Activated T-helper 1 cell treated with anti-CD3 and anti-CD28 coated beads, Interleukin-12 subunit alpha, Interleukin-12 subunit beta, Interleukin-2, Interleukin-4 antibody, amounts not matched to agents 30 ng/mL and 10 ng/mL and 1 ng/mL, durations not matched to agents 14 hours and 24 hours and 36 hours (primary cell): Measurements from ENCODE around the gene ANKLE1. TPM values are rescaled to one million over a fixed set of nuclear protein-coding genes. Genes with fewer than 3 reads are reported as not detected.
"Not testable (repeated sequence)": the region's sequence is repeated elsewhere in the genome, so short reads cannot be mapped to it uniquely, and the experiment has no call there.

Experiments used
- DNase-seq: peaks from one replicate; pipeline ENCODE4 v3.0.0; 2021; ENCODE audit warnings: low spot score
- H3K27ac Mint-ChIP-seq: one replicate; pipeline ENCODE4 v1.8.0; 2021; ENCODE audit warnings: mild to moderate bottlenecking, mixed read lengths
- H3K27me3 Mint-ChIP-seq: one replicate; pipeline ENCODE4 v1.8.0; 2022; ENCODE audit warnings: mild to moderate bottlenecking, moderate library complexity, mixed read lengths; ENCODE audit not compliant: insufficient read depth
- H3K36me3 Mint-ChIP-seq: one replicate; pipeline ENCODE4 v1.8.0; 2021; ENCODE audit warnings: low read depth, mixed read lengths
- H3K4me1 Mint-ChIP-seq: one replicate; pipeline ENCODE4 v1.8.0; 2021; ENCODE audit warnings: low read depth, mixed read lengths
- H3K4me3 Mint-ChIP-seq: one replicate; pipeline ENCODE4 v1.8.0; 2021; ENCODE audit warnings: mild to moderate bottlenecking, moderate library complexity, mixed read lengths
- H3K9me3 Mint-ChIP-seq: one replicate; pipeline ENCODE4 v1.8.0; 2021; ENCODE audit warnings: mixed read lengths
- intact Hi-C: fragments of 100-400 bp; cut with micrococcal nuclease; formaldehyde crosslinking; loops from one replicate; pipeline ENCODE4 v1.15.1; 2024
- total RNA-seq: library from RNA; stranded (reverse); gene quantifications from 2 replicates; pipeline ENCODE4 v1.2.3, GENCODE V29; 2022

Gene ANKLE1
- total RNA-seq, 1 donor from 2014 or later = 13.4 TPM

DNA sequence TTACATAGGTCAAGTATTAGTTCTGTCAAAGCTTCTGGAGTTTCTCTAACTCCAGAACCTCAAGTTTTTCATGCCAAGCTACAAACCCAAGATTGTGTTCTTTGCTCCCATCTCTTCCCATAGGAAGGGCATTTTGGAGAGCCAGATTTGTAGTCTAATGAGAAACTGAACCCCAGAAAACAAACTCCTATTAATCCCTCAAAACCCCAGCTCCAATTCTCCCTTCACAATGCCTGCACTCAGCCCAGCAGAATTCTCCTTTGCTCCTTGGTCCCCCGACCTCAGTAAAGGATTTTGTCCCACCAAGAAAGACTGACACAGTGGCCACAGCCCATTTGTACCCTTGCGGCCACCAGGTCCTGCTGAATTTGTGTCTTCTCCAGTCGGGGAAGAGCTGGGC is 25.6 kb upstream of the ANKLE1 start:
- no peak for DNase-seq

DNA sequence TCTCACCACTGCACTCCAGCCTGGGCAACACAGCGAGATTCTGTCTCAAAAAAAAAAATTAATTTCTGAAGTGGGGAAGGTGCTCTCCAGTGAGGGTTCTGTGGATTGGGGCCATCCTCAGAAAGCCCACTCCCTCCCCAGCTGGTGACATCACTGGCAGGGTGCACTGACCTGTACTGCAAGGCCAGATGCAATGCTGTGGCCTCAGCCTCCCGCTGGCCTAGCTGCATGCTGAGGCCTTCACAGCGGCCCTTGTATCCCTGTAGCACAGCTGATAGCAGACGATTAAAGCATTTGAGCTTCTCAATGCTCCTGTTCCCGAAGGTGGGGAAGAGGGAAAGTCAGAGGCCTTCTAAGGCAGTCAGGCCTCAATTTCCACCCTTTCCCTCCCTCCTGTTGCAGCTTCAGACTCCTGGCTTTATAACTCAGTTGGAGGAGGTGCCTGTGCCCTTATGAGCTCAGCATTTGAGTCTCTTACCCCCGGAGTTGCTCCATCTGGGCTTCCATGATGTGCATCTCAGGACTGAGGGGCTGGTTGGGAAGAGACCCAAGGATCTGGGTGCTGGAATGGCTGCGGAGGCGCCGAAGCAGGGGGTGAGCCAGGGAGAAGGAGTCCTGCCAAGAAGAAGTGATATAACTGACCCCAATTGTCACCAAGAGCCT is 22.5 kb upstream of the ANKLE1 start:
- no peaks in the 10 kb centered on the region for H3K27me3 Mint-ChIP-seq
- DNase-seq = no peak
- H3K27ac Mint-ChIP-seq = no peak overlapping the region
- no peaks in the 10 kb centered on the region for H3K9me3 Mint-ChIP-seq
- H3K4me3 Mint-ChIP-seq = no peak overlapping the region
- H3K4me1 Mint-ChIP-seq = peaks cover 7% of the 10 kb centered on the region
- intact Hi-C loops = no loop called here
- no peaks in the 10 kb centered on the region for H3K36me3 Mint-ChIP-seq

More for the DNA sequence above, 25.6 kb upstream of the ANKLE1 start:
- H3K4me3 Mint-ChIP-seq = no peak overlapping the region
- H3K9me3 Mint-ChIP-seq = no peaks in the 10 kb centered on the region
- H3K27me3 Mint-ChIP-seq = no peaks in the 10 kb centered on the region
- intact Hi-C loops = no loop called here
- H3K36me3 Mint-ChIP-seq = no peaks in the 10 kb centered on the region
- no peak overlapping the region for H3K27ac Mint-ChIP-seq
- H3K4me1 Mint-ChIP-seq = peaks cover 7% of the 10 kb centered on the region

DNA sequence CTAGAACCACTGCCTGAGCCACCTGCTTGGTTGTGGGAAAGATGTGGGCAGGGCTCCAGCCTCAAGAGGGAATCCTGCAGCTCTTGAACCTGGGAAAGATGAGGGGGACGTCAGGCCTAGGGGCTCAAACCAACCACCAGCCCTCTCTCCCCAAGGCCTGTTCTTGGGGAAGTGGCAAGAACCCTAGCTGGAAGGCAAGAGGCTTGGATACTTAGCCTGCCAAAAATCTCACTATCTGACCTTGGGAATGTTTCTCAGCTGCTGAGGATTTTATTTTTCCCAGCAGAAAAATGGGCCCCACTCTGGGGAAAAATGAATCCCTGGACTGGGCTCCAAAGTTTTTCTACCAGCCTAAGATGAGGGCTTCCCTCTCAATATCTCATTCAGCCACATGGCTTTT is 21.8 kb upstream of the ANKLE1 start:
- no peaks in the 10 kb centered on the region for H3K9me3 Mint-ChIP-seq
- no peak overlapping the region for H3K27ac Mint-ChIP-seq
- no peak for DNase-seq
- intact Hi-C loops = loop anchor here (1.0 kb wide), 2 partner anchors 22 to 193 kb away; no protein-coding TSS in a partner anchor
- H3K27me3 Mint-ChIP-seq = no peaks in the 10 kb centered on the region
- H3K36me3 Mint-ChIP-seq = no peaks in the 10 kb centered on the region
- H3K4me3 Mint-ChIP-seq = no peak overlapping the region
- peaks cover 11% of the 10 kb centered on the region for H3K4me1 Mint-ChIP-seq

DNA sequence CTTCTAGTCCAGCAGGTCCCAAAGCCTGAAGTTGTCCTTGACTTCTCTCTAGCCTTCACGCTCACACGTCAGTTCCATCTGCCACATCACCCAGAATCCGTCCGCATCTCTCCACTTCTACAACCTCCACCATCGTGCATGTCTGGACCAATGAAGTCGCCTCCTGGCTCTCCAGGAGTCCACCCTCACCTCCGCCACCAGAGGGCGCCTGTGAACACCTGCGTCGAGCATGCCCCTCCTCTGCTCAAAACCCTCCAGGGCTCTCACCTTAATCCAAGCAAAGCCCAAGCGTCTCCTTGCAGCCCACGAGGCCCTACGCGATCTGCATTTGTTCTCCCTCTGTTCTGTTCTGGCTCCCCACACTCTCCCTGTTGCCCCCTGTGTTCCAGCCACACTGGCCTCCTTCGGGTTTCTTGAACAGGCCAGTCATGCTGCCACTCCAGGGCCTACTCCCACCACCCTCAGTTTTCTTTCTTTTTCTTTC is 20.8 kb upstream of the ANKLE1 start:
- H3K27ac Mint-ChIP-seq = no peak overlapping the region

DNA sequence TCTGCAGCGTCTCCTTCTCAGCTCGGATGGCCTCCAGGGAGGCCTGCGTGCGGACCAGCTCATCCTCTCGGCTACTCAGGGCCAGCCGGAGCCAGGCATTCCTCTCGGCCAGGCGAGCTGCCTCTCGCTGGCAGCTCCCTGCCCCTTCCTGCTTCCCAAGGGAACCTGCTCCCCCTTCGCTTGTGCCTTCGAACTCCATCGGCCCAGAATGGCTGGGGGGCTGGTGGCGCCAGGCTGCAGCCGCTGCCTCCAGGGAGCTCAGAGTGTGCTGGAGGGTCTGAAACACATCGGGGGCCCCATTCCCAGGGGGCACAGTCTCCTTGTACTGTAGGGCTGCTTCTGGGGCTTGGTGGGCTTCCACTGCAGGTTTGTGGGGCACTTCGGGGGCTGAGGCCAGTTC is 19.1 kb upstream of the ANKLE1 start:
- Mint-ChIP-seq H3K4me1 (peaks cover 18% of the 10 kb centered on the region), H3K4me3 (no peak overlapping the region), H3K27me3 (no peaks in the 10 kb centered on the region), H3K27ac (no peak overlapping the region), H3K9me3 (no peaks in the 10 kb centered on the region), H3K36me3 (no peaks in the 10 kb centered on the region)
- intact Hi-C loops = no loop called here
- DNase-seq = no peak

More for the DNA sequence above, 20.8 kb upstream of the ANKLE1 start:
- peak; percentile 80 for DNase-seq
- H3K36me3 Mint-ChIP-seq = no peaks in the 10 kb centered on the region
- intact Hi-C loops = loop anchor here (1.0 kb wide), 2 partner anchors 21 to 194 kb away; no protein-coding TSS in a partner anchor
- no peaks in the 10 kb centered on the region for H3K9me3 Mint-ChIP-seq
- H3K4me1 Mint-ChIP-seq = peaks cover 12% of the 10 kb centered on the region
- no peaks in the 10 kb centered on the region for H3K27me3 Mint-ChIP-seq
- H3K4me3 Mint-ChIP-seq = no peak overlapping the region

DNA sequence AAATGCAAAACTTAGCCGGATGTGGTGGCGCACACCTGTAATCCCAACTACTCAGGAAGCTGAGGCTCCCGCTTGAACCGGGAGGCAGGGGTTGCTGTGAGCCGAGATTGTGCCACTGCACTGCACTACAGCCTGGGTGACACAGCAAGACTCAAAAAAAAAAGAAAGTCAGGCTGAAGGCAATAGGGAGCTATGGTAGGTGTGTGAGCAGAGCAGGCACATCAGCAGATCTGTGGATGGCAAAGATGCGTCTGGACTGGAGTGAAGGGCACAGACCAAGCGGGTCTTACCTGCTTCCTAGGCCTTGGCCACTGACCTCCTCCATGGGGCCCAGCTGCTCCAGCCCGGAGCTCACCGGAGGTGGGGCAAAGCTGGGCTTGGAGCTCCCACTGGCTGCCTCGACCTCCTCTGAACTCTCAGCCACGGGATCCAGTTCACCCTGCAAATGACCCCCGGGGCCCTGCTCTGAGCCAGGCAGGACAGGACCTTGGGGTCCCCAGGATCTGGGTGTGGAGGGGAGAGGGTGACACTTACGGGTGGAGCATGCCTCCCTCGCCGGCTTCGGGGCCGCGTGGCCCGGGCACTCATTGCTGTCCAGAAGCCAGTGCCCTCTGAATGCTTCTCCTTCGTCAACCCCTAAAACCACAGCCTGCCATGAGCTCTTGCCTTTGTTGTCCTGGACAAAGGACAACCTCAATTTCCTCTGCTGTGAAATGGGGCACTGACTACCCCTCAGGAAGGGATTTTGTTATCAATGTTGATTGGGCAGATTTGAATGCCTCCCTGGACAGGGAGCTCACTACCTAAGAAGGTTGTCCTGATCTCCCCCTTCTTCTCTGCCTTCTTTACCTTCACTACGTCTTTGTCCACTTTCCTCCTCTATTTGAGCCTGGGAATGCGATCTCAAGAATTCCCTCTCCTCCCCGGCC is 17.7 kb upstream of the ANKLE1 start:
- Mint-ChIP-seq H3K4me3 (no peak overlapping the region), H3K4me1 (peaks cover 23% of the 10 kb centered on the region), H3K27ac (no peak overlapping the region), H3K9me3 (no peaks in the 10 kb centered on the region), H3K36me3 (no peaks in the 10 kb centered on the region), H3K27me3 (no peaks in the 10 kb centered on the region)
- intact Hi-C loops = no loop called here
- no peak for DNase-seq

DNA sequence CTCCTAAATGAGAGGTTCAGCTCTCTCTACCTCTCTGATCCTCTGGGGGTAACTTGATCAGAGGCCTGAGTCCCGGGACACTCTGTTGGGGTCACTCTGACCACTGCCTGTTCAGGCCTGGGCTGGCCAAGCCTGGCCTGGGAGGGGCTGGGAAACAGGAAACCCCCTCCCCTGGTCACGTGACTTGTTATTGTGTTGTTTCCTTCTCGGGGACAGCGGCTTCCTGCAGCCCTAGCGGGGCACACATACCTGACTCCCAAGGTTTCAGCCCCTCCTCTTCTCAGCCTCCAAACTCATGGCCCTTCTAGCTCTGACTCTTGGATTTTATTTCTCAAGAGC is 17.1 kb upstream of the ANKLE1 start, which contains the start of gene USHBP1:
Gene USHBP1 (minus strand): TSS at position 105 of the 339 bp plus-strand sequence. CDS start 446 bp downstream, outside the sequence.
- Mint-ChIP-seq H3K9me3 (no peaks in the 10 kb centered on the region), H3K4me3 (no peak within 1 kb of the TSS), H3K27ac (no peak within 1 kb of the TSS), H3K36me3 (no peaks in the 10 kb centered on the region), H3K27me3 (no peaks in the 10 kb centered on the region), H3K4me1 (peaks cover 23% of the 10 kb centered on the region)
- intact Hi-C loops = no loop called here
- DNase-seq = no peak

DNA sequence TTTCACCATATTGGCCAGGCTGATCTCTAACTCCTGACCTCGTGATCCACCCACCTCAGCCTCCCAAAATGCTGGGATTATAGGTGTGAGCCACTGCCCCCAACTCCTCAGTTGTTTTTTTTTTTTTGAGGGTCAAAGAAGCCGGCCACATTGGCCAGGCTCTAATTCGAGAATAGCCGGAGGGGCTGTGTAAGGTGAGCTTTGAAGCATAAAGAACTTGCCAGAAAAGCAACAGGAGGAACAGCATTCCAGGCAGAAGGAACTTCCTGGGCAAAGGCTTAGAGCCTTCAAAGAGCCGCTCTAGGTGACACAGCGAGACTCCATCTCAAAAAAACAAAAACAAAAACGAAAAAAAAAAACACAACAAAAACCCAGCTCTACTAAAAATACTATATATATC is 15.7 kb upstream of the ANKLE1 start:
- no peak overlapping the region for H3K4me3 Mint-ChIP-seq
- H3K27ac Mint-ChIP-seq = no peak overlapping the region
- H3K27me3 Mint-ChIP-seq = no peaks in the 10 kb centered on the region
- intact Hi-C loops = loop anchor here (2.0 kb wide), 1 partner anchor 31 kb away; no protein-coding TSS in a partner anchor
- H3K9me3 Mint-ChIP-seq = no peaks in the 10 kb centered on the region
- H3K4me1 Mint-ChIP-seq = peaks cover 17% of the 10 kb centered on the region
- DNase-seq = no peak
- H3K36me3 Mint-ChIP-seq = peaks cover 3% of the 10 kb centered on the region

DNA sequence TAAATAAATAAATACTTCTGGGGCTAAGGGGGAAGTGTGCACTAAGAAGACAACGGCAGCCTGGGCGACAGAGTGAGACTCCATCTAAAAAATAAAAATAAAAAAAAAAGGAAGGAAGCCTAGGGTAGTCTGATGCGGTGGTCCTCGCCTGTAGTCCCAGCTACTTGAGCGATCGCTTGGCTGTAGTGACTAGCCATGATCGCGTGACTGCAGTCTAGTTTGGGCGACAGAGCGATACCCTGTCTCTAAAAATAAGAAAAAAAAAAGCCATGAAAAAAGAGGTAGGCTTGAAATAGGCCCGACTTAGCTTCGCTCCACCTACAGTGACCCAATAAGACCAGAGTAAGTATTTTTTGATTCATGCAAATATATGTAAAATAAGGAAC is 15.1 kb upstream of the ANKLE1 start:
- H3K4me3 Mint-ChIP-seq = peak overlapping the region; percentile 89
- no peaks in the 10 kb centered on the region for H3K9me3 Mint-ChIP-seq
- H3K27ac Mint-ChIP-seq = peak overlapping the region; percentile 96
- H3K4me1 Mint-ChIP-seq = peaks cover 16% of the 10 kb centered on the region
- intact Hi-C loops = loop anchor here (2.0 kb wide), 1 partner anchor 32 kb away; no protein-coding TSS in a partner anchor
- no peaks in the 10 kb centered on the region for H3K27me3 Mint-ChIP-seq
- no peak for DNase-seq
- H3K36me3 Mint-ChIP-seq = peaks cover 3% of the 10 kb centered on the region

DNA sequence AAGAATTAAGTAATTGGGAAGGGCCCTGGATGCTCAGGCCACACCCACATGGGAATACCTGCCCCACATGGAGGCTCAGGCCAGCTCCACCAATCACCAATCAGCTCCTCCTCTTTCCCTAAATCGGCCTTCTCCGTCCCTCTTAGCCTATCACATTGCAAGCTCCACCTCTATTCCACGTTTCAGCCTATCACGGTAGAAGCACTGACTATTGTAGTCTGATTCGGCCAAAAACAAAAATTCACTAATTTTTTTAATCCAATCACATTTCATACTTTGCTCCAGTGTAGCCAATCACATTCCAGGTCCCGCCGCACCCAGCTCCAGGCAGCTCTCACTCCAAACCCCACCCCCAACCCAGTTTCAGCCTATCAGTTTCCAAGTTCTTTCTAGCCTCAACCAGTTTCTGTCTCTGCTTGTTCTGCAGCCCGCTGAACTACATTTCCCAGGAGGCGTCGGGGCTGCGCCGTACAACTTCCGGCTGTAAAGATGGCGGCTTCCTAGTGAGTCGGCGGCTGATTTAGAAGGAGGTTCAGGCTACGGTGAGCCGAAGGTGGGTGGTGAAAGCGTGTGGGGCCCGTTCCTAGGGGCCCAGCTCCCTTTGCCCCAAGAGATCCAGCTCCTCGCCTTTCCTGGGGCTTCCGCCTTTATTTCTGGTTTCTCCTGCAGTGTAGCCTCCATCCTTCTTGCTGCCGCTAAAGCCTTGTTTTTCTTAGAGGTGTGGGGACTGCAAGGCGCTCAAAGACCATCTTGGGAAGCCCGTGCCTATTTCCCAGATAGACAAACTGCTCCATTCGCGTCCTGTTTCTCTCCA is 14.5 kb upstream of the ANKLE1 start, which contains the start of gene BABAM1:
Gene BABAM1 (plus strand): TSS at position 469 of the 814 bp plus-strand sequence. CDS start 1,364 bp downstream, outside the sequence.
- intact Hi-C loops = loop anchor here (1.0 to 2.0 kb wide), 13 partner anchors 12 to 695 kb away; partner anchors contain the start of genes ANO8, DDA1, HAUS8 and MRPL34
- H3K36me3 Mint-ChIP-seq = peaks cover 3% of the 10 kb centered on the region

DNA sequence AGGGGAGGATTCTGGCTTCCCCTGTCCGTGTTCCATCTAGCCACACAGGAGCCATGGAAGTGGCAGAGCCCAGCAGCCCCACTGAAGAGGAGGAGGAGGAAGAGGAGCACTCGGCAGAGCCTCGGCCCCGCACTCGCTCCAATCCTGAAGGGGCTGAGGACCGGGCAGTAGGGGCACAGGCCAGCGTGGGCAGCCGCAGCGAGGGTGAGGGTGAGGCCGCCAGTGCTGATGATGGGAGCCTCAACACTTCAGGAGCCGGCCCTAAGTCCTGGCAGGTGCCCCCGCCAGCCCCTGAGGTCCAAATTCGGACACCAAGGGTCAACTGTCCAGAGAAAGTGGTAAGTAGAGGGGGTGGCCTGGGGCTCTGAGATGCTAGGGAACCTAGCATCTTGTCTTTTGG is 12.9 kb upstream of the ANKLE1 start:
- Mint-ChIP-seq H3K4me1 (peaks cover 16% of the 10 kb centered on the region), H3K4me3 (peak overlapping the region; percentile 89), H3K9me3 (no peaks in the 10 kb centered on the region), H3K27me3 (no peaks in the 10 kb centered on the region), H3K27ac (no peak overlapping the region), H3K36me3 (peaks cover 3% of the 10 kb centered on the region)
- no peak for DNase-seq
- intact Hi-C loops = no loop called here

More for the DNA sequence above, 14.5 kb upstream of the ANKLE1 start, which contains the start of gene BABAM1:
- DNase-seq = peak; percentile 96
- H3K4me3 Mint-ChIP-seq = peak within 1 kb of the TSS; percentile 89
- no peaks in the 10 kb centered on the region for H3K9me3 Mint-ChIP-seq
- H3K27ac Mint-ChIP-seq = peak within 1 kb of the TSS; percentile 96
- peaks cover 16% of the 10 kb centered on the region for H3K4me1 Mint-ChIP-seq
- H3K27me3 Mint-ChIP-seq = no peaks in the 10 kb centered on the region

DNA sequence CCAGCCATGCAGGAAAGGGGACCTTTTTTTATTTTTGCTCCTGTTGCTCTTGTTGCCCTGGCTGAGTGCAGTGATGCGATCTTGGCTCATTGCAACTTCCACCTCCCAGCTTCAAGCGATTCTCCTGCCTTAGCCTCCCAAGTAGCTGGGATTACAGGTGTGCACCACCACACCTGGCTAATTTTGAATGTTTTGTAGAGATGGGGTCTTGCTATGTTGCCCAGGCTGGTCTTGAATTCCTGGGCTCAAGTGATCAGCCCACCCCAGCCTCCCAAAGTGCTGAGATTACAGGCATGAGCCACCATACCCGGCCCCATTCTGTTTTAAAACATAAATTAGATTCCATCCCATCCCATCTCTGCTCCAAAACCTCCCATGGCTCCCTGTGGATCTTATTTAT is 6.8 kb upstream of the ANKLE1 start:
- H3K27ac Mint-ChIP-seq, H3K9me3 Mint-ChIP-seq, H3K27me3 Mint-ChIP-seq, DNase-seq, H3K4me1 Mint-ChIP-seq, intact Hi-C loops, H3K4me3 Mint-ChIP-seq: not testable (repeated sequence)
- H3K36me3 Mint-ChIP-seq = peaks cover 17% of the 10 kb centered on the region
